Stimulated activated CD4-positive, alpha-beta T cell treated with anti-CD3 and anti-CD28 coated beads, Interleukin-12 subunit alpha, Interleukin-12 subunit beta, amount 100 ng/mL, for 24 hours (primary cell): ENCODE results near the gene FBXW7.

Experiments
- DNase-seq, 2 experiments: peaks; one replicate each; pipeline ENCODE4 v3.0.0-alpha.2; 2020; ENCODE audit warnings: low read depth in 2 of 2

Gene FBXW7

GRCh38 chr4:152283801-152284470 is 252.0 kb downstream of the FBXW7 start:
- DNase-seq = no peak

GRCh38 chr4:152281822-152282221 is 254.1 kb downstream of the FBXW7 start:
- no peak for DNase-seq

- DNase-seq = no peak
Observed at GRCh38 chr4:152281211-152281610, 254.7 kb downstream of the FBXW7 start.

- DNase-seq = no peak
Observed at GRCh38 chr4:152279234-152279566, 256.7 kb downstream of the FBXW7 start.

- no peak for DNase-seq
Observed at GRCh38 chr4:152278505-152279233, 257.2 kb downstream of the FBXW7 start.

- DNase-seq = no peak
Observed at GRCh38 chr4:152278172-152278504, 257.8 kb downstream of the FBXW7 start.

GRCh38 chr4:152277333-152277732 is 258.6 kb downstream of the FBXW7 start:
- no peak for DNase-seq

- no peak for DNase-seq
Observed at GRCh38 chr4:152273343-152273742, 262.5 kb downstream of the FBXW7 start.
